ENCODE measurements around the gene DUSP8. TPM values are rescaled to one million over a fixed set of nuclear protein-coding genes. Genes with fewer than 3 reads are reported as not detected.

DUSP8 gene
- total RNA-seq, 1 experiment from 2014 or later = 4.4 TPM

GRCh38 chr11:1557904-1558774 lies 13.9 kb downstream of the DUSP8 start:
- Histone ChIP-seq H3K9ac (ENCODE audit: extremely low read depth, insufficient read length, low read length) (no peak overlapping the region), H2AFZ (ENCODE audit: low read length) (no peak overlapping the region), H2BK120ac (ENCODE audit: low read depth, low read length, poor library complexity, severe bottlenecking) (no peak overlapping the region), H3K4me2 (ENCODE audit: insufficient read depth, insufficient read length, low read length) (no peak overlapping the region), H2BK20ac (ENCODE audit: low read depth, low read length, poor library complexity, severe bottlenecking) (no peak overlapping the region), H3K23me2 (ENCODE audit: insufficient read length, low read depth, low read length, poor library complexity, severe bottlenecking) (no peaks in the 10 kb centered on the region), H3K9me3 (ENCODE audit: control insufficient read depth, low read depth, low read length) (no peaks in the 10 kb centered on the region), H3K79me1 (ENCODE audit: insufficient read depth, low read depth, low read length, poor library complexity, severe bottlenecking) (no peaks in the 10 kb centered on the region), H3K14ac (ENCODE audit: insufficient read depth, low read length) (0 out of 2 replicates have a peak overlapping the region, but pooled peaks have one; percentile 28), H3K23ac (ENCODE audit: insufficient read length, low read depth, low read length) (no peak overlapping the region), H3K27me3 (ENCODE audit: insufficient read depth, low read length) (peaks cover 8% of the 10 kb centered on the region; the same call in 1 of the 2 replicates), H3T11ph (ENCODE audit: low read length) (no peak overlapping the region), H3K79me2 (ENCODE audit: insufficient read depth, low read length) (no peaks in the 10 kb centered on the region), H3K4ac (ENCODE audit: low read depth, low read length) (no peak overlapping the region), H4K5ac (ENCODE audit: insufficient read length, low read depth, low read length) (no peak overlapping the region), H2BK12ac (ENCODE audit: insufficient read length, low read depth, low read length) (no peak overlapping the region), H2BK15ac (ENCODE audit: low read depth, low read length) (no peak overlapping the region), H4K20me1 (ENCODE audit: control insufficient read depth, insufficient read depth, insufficient read length) (no peaks in the 10 kb centered on the region), H4K91ac (ENCODE audit: insufficient read length, low read depth, low read length) (no peak overlapping the region), H3K27ac (ENCODE audit: insufficient read length, low read depth, low read length) (no peak overlapping the region), H4K8ac (replicated peaks; ENCODE audit: insufficient read length, low read depth, low read length) (no peak overlapping the region), H3K56ac (ENCODE audit: insufficient read length, low read depth, low read length) (no peak overlapping the region), H3K18ac (ENCODE audit: insufficient read length, low read depth, low read length) (no peak overlapping the region), H3K4me1 (ENCODE audit: insufficient read depth, low read length) (peaks cover 2% of the 10 kb centered on the region; the same call in 1 of the 2 replicates), H2BK5ac (ENCODE audit: insufficient read length, low read length) (no peak overlapping the region), H2AK5ac (ENCODE audit: insufficient read length, low read length) (no peak overlapping the region)
- DNase-seq = peak; percentile 40
- no peaks in the 10 kb centered on the region for H3K9me3 Mint-ChIP-seq
- peaks cover 24 to 44% of the 10 kb centered on the region in 2 experiments for H3K4me1 Mint-ChIP-seq
- H3K27me3 Mint-ChIP-seq (ENCODE audit: low read depth) = peaks cover 29% of the 10 kb centered on the region
- WGBS (ENCODE audit: extremely low coverage, insufficient read length, low lambda C conversion rate) = no CpG with 5 or more reads among the region's 29 CpGs
- peak overlapping the region in 1 of 3 experiments; percentile 62; a peak in 1 of 7 replicates for H3K27ac Mint-ChIP-seq
- peak overlapping the region in 1 of 2 experiments; percentile 51; a peak in 2 of 5 replicates for H3K4me3 Mint-ChIP-seq
- H3K36me3 Mint-ChIP-seq (ENCODE audit: insufficient read depth in 1 of 3, low read depth in 3 of 3) = peaks cover 0 to 1% (median 0%) of the 10 kb centered on the region in 3 experiments; a peak in 1 of 7 replicates
- TF ChIP-seq, protein P1, sequence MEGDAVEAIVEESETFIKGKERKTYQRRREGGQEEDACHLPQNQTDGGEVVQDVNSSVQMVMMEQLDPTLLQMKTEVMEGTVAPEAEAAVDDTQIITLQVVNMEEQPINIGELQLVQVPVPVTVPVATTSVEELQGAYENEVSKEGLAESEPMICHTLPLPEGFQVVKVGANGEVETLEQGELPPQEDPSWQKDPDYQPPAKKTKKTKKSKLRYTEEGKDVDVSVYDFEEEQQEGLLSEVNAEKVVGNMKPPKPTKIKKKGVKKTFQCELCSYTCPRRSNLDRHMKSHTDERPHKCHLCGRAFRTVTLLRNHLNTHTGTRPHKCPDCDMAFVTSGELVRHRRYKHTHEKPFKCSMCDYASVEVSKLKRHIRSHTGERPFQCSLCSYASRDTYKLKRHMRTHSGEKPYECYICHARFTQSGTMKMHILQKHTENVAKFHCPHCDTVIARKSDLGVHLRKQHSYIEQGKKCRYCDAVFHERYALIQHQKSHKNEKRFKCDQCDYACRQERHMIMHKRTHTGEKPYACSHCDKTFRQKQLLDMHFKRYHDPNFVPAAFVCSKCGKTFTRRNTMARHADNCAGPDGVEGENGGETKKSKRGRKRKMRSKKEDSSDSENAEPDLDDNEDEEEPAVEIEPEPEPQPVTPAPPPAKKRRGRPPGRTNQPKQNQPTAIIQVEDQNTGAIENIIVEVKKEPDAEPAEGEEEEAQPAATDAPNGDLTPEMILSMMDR (conservative IDR thresholded peaks at IDR 0.05) = no peak
